SIG-M5 treated with dmso at 0.1 percent for 504 hours (cell line): ENCODE data around the gene NCKAP5L.
"Not testable (repeated sequence)": the region's sequence is repeated elsewhere in the genome, so short reads cannot be mapped to it uniquely, and the experiment has no call there.

ENCODE experiments used
- DNase-seq: peaks from one replicate; lab custom pipeline; 2025; ENCODE audit not compliant: unreplicated experiment; lab: John Stamatoyannopoulos, UW

Gene NCKAP5L

GRCh38 chr12:49866859-49867569 lies 38.8 kb upstream of the NCKAP5L start:
- peak; percentile 47 for DNase-seq

- no peak for DNase-seq
Observed at GRCh38 chr12:49865782-49866135, 37.5 kb upstream of the NCKAP5L start.

- no peak for DNase-seq
Observed at GRCh38 chr12:49865109-49865781, 37.0 kb upstream of the NCKAP5L start.

GRCh38 chr12:49864798-49865090 lies 36.5 kb upstream of the NCKAP5L start:
- no peak for DNase-seq

- no peak for DNase-seq
Observed at GRCh38 chr12:49863946-49864797, 36.0 kb upstream of the NCKAP5L start.

- DNase-seq, result not testable (repeated sequence)
Observed at GRCh38 chr12:49860921-49861320, 32.7 kb upstream of the NCKAP5L start.

GRCh38 chr12:49855890-49856289 lies 27.7 kb upstream of the NCKAP5L start:
- DNase-seq, result not testable (repeated sequence)

- no peak for DNase-seq
Observed at GRCh38 chr12:49854976-49855375, 26.8 kb upstream of the NCKAP5L start.

- DNase-seq, result no peak
Observed at GRCh38 chr12:49853671-49854070, 25.5 kb upstream of the NCKAP5L start.

- DNase-seq, result no peak
Observed at GRCh38 chr12:49847161-49847560, 18.9 kb upstream of the NCKAP5L start.

- no peak for DNase-seq
Observed at GRCh38 chr12:49846032-49846431, 17.8 kb upstream of the NCKAP5L start.

- DNase-seq, result no peak
Observed at GRCh38 chr12:49843876-49844437, 15.7 kb upstream of the NCKAP5L start.

GRCh38 chr12:49843411-49843810 lies 15.2 kb upstream of the NCKAP5L start:
- no peak for DNase-seq

GRCh38 chr12:49842519-49843352 lies 14.5 kb upstream of the NCKAP5L start, which contains the start of gene BCDIN3D:
TSS of gene BCDIN3D (minus strand) at chr12:49843106. CDS start at chr12:49843087, 19 bp downstream.
- DNase-seq, result peak; percentile 96

- DNase-seq, result peak; percentile 71
Observed at GRCh38 chr12:49838973-49839633, 10.9 kb upstream of the NCKAP5L start.

GRCh38 chr12:49832836-49833421 lies 4.7 kb upstream of the NCKAP5L start:
- DNase-seq, result no peak

GRCh38 chr12:49831717-49832116 lies 3.5 kb upstream of the NCKAP5L start:
- DNase-seq, result no peak

- peak; percentile 39 for DNase-seq
Observed at GRCh38 chr12:49827401-49828099, 663 bp downstream of the NCKAP5L start.

GRCh38 chr12:49827051-49827400 lies 1.2 kb downstream of the NCKAP5L start:
- DNase-seq, result no peak
